VCaP (cell line): Measurements from ENCODE around the gene DNAAF3.
"Not testable (repeated sequence)": the region's sequence is repeated elsewhere in the genome, so short reads cannot be mapped to it uniquely, and the experiment has no call there.

Experiments used
- H3K27ac ChIP-seq: fragments of 450-650 bp; 2 replicates; pipeline ENCODE4 v1.5.1; 2017
- TF ChIP-seq, protein P1 (sequence below): fragments of 450-650 bp; conservative IDR thresholded peaks from 2 replicates; pipeline ENCODE4 v1.5.1; 2017; ENCODE audit warnings: mild to moderate bottlenecking, moderate library complexity

Gene DNAAF3

DNA sequence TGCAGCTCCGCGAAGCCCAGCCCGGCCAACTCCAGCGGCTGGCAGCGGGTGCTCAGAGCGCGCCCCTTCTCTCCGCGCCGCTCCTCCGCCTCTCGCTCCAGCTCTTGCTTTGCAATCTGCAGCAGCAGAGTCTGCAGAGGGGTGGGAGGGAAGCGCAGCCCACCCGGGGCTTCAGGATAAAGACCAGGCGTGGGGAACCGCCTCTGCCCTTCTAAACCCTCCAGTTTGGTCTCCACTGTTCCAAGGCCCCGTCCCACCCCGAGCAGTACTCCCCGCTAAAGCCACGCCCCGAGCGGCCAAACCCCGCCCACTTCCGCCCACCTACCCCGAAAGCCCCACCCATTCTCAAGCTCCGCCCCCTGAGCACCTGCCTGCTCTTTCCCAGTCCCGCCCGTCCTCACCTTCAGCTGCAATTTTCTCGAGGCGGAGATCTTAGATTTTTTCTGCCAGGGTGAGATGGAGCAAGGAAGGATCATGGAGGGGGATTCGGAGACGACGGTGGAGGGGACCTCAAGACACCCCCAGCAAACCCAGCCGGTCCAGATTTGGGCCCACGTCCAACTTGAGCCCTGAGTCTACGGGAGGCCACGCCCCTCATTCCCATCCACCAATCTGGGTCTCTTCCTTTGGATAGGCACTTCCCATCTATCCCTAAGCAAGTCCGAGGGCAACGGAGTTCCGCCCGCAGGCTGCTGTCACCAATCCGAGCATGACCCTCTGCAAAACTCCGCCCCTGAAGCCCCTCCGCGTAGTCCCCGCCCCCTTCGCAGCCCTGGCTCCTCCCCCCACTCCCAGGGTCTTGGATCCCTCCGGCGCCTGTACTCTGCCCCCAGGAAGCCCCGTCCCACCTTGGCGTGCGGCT lies 10.0 kb downstream of the DNAAF3 start:
- TF ChIP-seq, protein P1, sequence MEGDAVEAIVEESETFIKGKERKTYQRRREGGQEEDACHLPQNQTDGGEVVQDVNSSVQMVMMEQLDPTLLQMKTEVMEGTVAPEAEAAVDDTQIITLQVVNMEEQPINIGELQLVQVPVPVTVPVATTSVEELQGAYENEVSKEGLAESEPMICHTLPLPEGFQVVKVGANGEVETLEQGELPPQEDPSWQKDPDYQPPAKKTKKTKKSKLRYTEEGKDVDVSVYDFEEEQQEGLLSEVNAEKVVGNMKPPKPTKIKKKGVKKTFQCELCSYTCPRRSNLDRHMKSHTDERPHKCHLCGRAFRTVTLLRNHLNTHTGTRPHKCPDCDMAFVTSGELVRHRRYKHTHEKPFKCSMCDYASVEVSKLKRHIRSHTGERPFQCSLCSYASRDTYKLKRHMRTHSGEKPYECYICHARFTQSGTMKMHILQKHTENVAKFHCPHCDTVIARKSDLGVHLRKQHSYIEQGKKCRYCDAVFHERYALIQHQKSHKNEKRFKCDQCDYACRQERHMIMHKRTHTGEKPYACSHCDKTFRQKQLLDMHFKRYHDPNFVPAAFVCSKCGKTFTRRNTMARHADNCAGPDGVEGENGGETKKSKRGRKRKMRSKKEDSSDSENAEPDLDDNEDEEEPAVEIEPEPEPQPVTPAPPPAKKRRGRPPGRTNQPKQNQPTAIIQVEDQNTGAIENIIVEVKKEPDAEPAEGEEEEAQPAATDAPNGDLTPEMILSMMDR: no peak
- H3K27ac ChIP-seq: no peak overlapping the region

DNA sequence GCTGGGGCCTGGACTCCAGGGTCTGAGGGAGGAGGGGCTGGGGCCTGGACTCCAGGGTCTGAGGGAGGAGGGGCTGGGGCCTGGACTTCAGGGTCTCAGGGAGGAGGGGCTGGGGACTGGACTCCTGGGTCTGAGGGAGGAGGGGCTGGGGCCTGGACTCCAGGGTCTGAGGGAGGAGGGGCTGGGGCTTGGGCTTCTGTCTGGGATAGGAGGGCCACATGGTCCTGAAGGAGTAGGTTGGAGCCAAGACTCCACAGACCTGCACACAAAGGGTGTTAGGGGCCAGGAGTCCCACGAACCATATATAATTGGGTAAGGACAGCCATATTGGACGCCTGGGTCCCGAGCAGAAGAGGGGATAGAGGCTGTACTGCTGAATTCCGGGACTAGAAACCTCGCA lies 10.6 kb downstream of the DNAAF3 start:
- H3K27ac ChIP-seq: not testable (repeated sequence)

GRCh38 chr19:55153652-55154264 lies 12.7 kb downstream of the DNAAF3 start:
- TF ChIP-seq, protein P1: no peak
- no peak overlapping the region for H3K27ac ChIP-seq

- no peak overlapping the region for H3K27ac ChIP-seq
These were observed 14.4 kb downstream of the DNAAF3 start for GRCh38 chr19:55152017-55152416.

DNA sequence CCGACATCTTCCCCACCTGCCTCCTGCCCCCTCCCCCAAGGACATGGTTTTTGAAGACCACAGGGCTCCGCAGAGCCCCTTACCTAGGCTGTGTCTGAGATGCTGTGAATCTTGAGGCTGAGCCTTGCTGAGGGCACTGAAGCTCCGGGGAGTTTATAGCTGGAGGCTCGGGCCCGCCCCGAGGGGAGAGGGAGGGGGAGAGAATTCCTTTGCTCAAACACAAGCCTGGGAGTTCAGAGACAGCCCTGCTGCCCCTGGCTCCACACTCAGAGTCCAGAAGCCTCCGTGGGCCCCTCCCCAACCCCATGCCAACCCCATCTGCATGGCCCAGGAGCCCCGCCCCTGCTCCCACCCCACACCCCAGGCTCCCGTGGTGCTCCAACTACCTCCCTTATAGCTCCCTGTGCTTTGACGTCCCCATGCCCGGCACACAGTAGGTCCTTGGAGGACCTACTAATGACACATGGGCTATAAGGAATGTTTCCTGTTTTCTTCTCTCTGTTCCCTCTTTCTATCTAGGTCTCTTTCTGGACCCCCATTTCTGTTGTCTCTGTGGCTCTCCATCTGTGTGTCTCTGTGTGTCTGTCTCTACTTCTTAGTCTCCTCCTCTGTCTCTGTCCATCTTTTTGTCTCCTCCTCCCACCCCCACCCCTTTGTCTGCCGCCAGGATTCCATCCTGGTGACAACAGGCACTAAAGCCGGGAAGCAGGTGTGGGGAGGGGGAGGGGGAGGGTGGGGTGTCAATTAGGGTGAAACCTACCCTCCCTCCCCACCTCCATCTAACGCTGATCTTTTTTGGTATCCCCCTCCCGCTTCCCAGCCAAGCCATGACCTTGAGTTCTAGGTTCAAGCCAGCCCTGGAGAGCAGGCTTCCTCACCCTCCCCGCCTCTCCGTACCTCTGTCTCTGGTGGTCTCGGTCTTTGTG lies 17.1 kb downstream of the DNAAF3 start, which contains the start of gene TNNT1:
TSS of gene TNNT1 (minus strand) at position 129 of the 926 bp plus-strand sequence. CDS start 2,049 bp downstream, outside the sequence.
- TF ChIP-seq, protein P1: no peak
- no peak within 1 kb of the TSS for H3K27ac ChIP-seq

More at GRCh38 chr19:55152017-55152416, 14.4 kb downstream of the DNAAF3 start:
- TF ChIP-seq, protein P1: no peak

DNA sequence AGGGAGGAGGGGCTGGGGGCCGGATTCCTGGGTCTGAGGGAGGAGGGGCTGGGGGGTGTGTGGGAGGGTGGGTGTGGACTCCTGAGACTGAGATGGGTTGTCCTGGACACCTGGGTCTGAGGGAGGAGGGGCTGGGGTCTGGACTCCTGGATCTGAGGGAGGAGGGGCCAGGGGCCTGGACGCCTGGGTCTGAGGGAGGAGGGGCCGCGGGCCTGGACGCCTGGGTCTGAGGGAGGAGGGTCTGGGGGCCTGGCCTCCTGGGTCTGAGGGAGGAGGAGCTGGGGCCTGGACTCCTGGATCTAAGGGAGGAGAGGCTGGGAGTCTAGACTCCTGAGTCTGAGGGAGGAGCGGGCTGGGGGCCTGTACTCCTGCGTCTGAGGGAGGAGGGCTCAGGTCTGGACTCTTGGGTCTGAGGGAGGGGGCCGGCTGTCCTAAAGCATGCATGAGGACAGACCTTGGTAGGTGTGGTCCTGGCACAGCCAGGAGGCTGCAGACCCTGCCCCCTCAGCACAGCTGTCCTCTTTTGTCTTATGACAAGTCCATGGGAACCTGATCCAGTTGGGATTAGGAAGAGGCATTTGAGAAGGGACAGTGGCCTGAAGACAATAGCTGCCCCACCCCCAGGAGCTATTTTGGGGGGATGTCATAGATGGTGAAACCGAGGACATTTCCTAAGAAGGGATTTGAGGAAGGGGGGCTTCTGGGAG lies 18.7 kb downstream of the DNAAF3 start:
- TF ChIP-seq, protein P1: no peak
- H3K27ac ChIP-seq: no peak overlapping the region

GRCh38 chr19:55146705-55147273 lies 19.6 kb downstream of the DNAAF3 start:
- TF ChIP-seq, protein P1: no peak
- peak overlapping the region; percentile 56; the same call in 1 of the 2 replicates for H3K27ac ChIP-seq
